ENCODE results near the gene TRPV4. TPM values are rescaled to one million over a fixed set of nuclear protein-coding genes. Genes with fewer than 3 reads are reported as not detected.

The TRPV4 gene
- total RNA-seq, 1 experiment from 2014 or later, result 2.4 TPM

GRCh38 chr12:109770104-109770860 is 62.9 kb downstream of the TRPV4 start:
- H4K20me1 ChIP-seq (ENCODE audit: low read length), result no peaks in the 10 kb centered on the region
- ChIA-PET POLR2A (ENCODE audit: unreplicated experiment) (no interaction called here), CTCF (no interaction called here)
- no TSS peak for BruUV-seq (replicated peaks)
- H3K36me3 ChIP-seq (ENCODE audit: low read depth, low read length), result no peaks in the 10 kb centered on the region
- no peak overlapping the region for H2AFZ ChIP-seq (ENCODE audit: low read length)
- TF ChIP-seq, protein P1, sequence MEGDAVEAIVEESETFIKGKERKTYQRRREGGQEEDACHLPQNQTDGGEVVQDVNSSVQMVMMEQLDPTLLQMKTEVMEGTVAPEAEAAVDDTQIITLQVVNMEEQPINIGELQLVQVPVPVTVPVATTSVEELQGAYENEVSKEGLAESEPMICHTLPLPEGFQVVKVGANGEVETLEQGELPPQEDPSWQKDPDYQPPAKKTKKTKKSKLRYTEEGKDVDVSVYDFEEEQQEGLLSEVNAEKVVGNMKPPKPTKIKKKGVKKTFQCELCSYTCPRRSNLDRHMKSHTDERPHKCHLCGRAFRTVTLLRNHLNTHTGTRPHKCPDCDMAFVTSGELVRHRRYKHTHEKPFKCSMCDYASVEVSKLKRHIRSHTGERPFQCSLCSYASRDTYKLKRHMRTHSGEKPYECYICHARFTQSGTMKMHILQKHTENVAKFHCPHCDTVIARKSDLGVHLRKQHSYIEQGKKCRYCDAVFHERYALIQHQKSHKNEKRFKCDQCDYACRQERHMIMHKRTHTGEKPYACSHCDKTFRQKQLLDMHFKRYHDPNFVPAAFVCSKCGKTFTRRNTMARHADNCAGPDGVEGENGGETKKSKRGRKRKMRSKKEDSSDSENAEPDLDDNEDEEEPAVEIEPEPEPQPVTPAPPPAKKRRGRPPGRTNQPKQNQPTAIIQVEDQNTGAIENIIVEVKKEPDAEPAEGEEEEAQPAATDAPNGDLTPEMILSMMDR (conservative IDR thresholded peaks at IDR 0.05; ENCODE audit: low read depth, low read length), result no peak
- TF ChIP-seq EZH2phosphoT487 (IDR thresholded peaks at IDR 0.05; ENCODE audit: borderline replicate concordance, low read length), result no peak
- H3K9me3 ChIP-seq (ENCODE audit: low read length), result no peaks in the 10 kb centered on the region
- no peaks in the 10 kb centered on the region for H3K9me2 ChIP-seq (replicated peaks; ENCODE audit: low read length)
- no peaks in the 10 kb centered on the region for H3F3A ChIP-seq (ENCODE audit: low read length, unreplicated experiment)
- H3K9ac ChIP-seq (ENCODE audit: low read length), result no peak overlapping the region
- ATAC-seq, result no peak
- H3K79me2 ChIP-seq (ENCODE audit: low read length), result peaks cover 21% of the 10 kb centered on the region
- H3K4me2 ChIP-seq (ENCODE audit: low read length), result no peak overlapping the region
- no peak overlapping the region for H3K4me3 ChIP-seq (ENCODE audit: low read length)
- H3K27ac ChIP-seq (ENCODE audit: low read length), result no peak overlapping the region
- no peak for DNase-seq
- peaks cover 27% of the 10 kb centered on the region for H3K4me1 ChIP-seq (ENCODE audit: insufficient read depth, low read length)
- H3K27me3 ChIP-seq (ENCODE audit: low read length), result no peaks in the 10 kb centered on the region
- intact Hi-C loops (cut with micrococcal nuclease), result no loop called here

DNA sequence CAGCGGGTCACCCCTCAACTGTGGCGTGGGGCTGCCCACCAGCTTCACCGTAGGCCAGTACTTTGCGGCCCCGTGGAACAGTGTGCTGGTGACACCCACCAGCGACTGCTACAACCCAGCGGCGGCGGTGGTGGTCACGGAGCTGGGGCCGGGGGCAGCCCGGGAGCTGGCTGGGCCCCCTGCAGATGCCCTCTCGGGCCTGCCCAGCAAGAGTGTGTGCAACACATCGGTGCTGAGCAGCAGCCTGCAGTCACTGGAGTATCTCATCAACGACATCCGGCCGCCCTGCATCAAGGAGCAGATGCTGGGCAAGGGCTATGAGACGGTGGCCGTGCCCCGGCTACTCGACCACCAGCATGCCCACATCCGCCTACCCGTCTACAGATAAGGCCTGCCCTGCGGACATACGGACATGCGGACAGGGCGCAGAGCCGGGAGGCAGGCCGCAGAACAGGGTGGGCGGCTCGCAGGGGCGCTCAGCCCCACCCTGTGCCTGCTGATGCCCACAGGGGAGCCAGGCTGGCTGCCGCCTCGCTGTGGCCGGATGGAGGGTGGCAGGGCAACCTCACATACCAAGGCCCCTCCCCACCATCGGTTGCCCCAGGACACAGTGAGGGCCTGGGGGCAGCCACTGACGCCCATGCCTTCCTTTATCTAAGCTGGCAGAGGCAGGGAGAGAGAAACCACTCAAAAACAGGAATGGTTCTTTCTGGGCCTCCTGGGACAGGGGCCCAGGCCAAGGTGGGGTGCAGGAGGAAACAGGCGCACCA is 64.1 kb downstream of the TRPV4 start:
- Histone ChIP-seq H3K27me3 (ENCODE audit: low read length) (no peaks in the 10 kb centered on the region), H3K9me3 (ENCODE audit: low read length) (no peaks in the 10 kb centered on the region), H4K20me1 (ENCODE audit: low read length) (no peaks in the 10 kb centered on the region), H2AFZ (ENCODE audit: low read length) (no peak overlapping the region), H3K9me2 (replicated peaks; ENCODE audit: low read length) (no peaks in the 10 kb centered on the region), H3K4me1 (ENCODE audit: insufficient read depth, low read length) (peaks cover 19% of the 10 kb centered on the region), H3K4me2 (ENCODE audit: low read length) (no peak overlapping the region), H3K4me3 (ENCODE audit: low read length) (no peak overlapping the region), H3K36me3 (ENCODE audit: low read depth, low read length) (no peaks in the 10 kb centered on the region; the same call in 1 of the 2 replicates), H3K79me2 (ENCODE audit: low read length) (peaks cover 21% of the 10 kb centered on the region), H3K9ac (ENCODE audit: low read length) (no peak overlapping the region), H3K27ac (ENCODE audit: low read length) (no peak overlapping the region), H3F3A (ENCODE audit: low read length, unreplicated experiment) (no peaks in the 10 kb centered on the region)
- intact Hi-C loops (cut with micrococcal nuclease), result no loop called here
- CTCF ChIA-PET, result no interaction called here
- DNase-seq (no peak), ATAC-seq (no peak)
- POLR2A ChIA-PET (ENCODE audit: unreplicated experiment), result no interaction called here
- BruUV-seq (replicated peaks), result no TSS peak
- TF ChIP-seq, protein P1 (conservative IDR thresholded peaks at IDR 0.05; ENCODE audit: low read depth, low read length), result no peak
- TF ChIP-seq EZH2phosphoT487 (IDR thresholded peaks at IDR 0.05; ENCODE audit: borderline replicate concordance, low read length), result no peak
- no peak for TF ChIP-seq EZH2 (IDR thresholded peaks at IDR 0.05; ENCODE audit: low read length, unreplicated experiment)

Measured in PC-3 (cell line).